HepG2 (cell line): ENCODE results near the gene PRSS48. TPM values are rescaled to one million over a fixed set of nuclear protein-coding genes. Genes with fewer than 3 reads are reported as not detected.
"Not testable (repeated sequence)": the region's sequence is repeated elsewhere in the genome, so short reads cannot be mapped to it uniquely, and the experiment has no call there.

Experiments used
- ATAC-seq: fragments of 200-7000 bp; cut with Tn5 transposase; 3 replicates; pipeline ENCODE4 v1.9.1; 2020; ENCODE audit warnings: mild to moderate bottlenecking, moderate library complexity
- BruUV-seq: library from RNA; stranded (reverse); fragments of 400-500 nt; replicated peaks from 2 replicates; lab custom pipeline; 2021; lab: Mats Ljungman, UMichigan
- CTCF ChIA-PET: fragments of 300-600 bp; formaldehyde crosslinking; extraction: SDS; loops from one replicate; lab custom pipeline; 2021; ENCODE audit warnings: low total read pairs, inconsistent platforms, low intra/inter-chr PET ratio; lab: Yijun Ruan, JAX
- POLR2A ChIA-PET: fragments of 350-600 bp; sonication (Branson Sonifier 250); formaldehyde crosslinking; loops from one replicate; lab custom pipeline; 2020; ENCODE audit warnings: antibody characterized with exemption, inconsistent platforms; lab: Yijun Ruan, JAX
- DNase-seq: peaks from one replicate; pipeline ENCODE4 v3.0.0-alpha.2; 2015; ENCODE audit warnings: low spot score
- FAIRE-seq: peaks from 3 replicates; lab custom pipeline; 2011; peaks lifted over from hg19 to GRCh38; lab: Jason Lieb, UNC
- H2AFZ ChIP-seq: one replicate; pipeline ENCODE4 v1.6.1; 2011; ENCODE audit warnings: low read length, inconsistent platforms
- H3K27ac ChIP-seq: fragments of 300-600 bp; 3 replicates; pipeline ENCODE4 v1.8.0; 2011; ENCODE audit warnings: mixed run types, mild to moderate bottlenecking, mixed read lengths, low read length, inconsistent platforms; ENCODE audit not compliant: insufficient read depth; ENCODE audit errors: extremely low read length
- H3K27me3 ChIP-seq, 2 experiments: fragments of 200-600 bp in 1 of 2; 2 replicates in 1 of 2; 3 replicates in 1 of 2; pipeline versions ENCODE4 v1.6.0 to v1.8.0; 2011; ENCODE audit warnings: low read length in 2 of 2, mild to moderate bottlenecking in 2 of 2, moderate library complexity in 2 of 2, inconsistent platforms in 1 of 2; ENCODE audit not compliant: insufficient read depth in 2 of 2, control insufficient read depth in 1 of 2
- H3K36me3 ChIP-seq, 2 experiments: fragments of 200-600 bp in 1 of 2; replicated peaks in 1 of 2; 2 replicates in 1 of 2; 3 replicates in 1 of 2; pipeline versions ENCODE4 v1.5.1 to v1.8.0; 2011; ENCODE audit warnings: low read length in 2 of 2, inconsistent platforms in 1 of 2; ENCODE audit not compliant: insufficient read depth in 2 of 2, control insufficient read depth in 1 of 2
- H3K4me1 ChIP-seq: 2 replicates; pipeline ENCODE4 v1.5.1; 2012; ENCODE audit warnings: low read length, inconsistent platforms; ENCODE audit not compliant: insufficient read depth
- H3K4me2 ChIP-seq: 2 replicates; pipeline ENCODE4 v1.6.0; 2011; ENCODE audit warnings: low read depth, low read length, inconsistent platforms
- H3K4me3 ChIP-seq, 3 experiments: fragments of 200-600 bp in 1 of 3; sonication (generic), shearing (Covaris generic) in 1 of 3; replicated peaks in 1 of 3; 2 replicates each; pipeline ENCODE4 v1.5.1; 2011 to 2016; ENCODE audit warnings: low read length in 3 of 3, inconsistent platforms in 2 of 3, low read depth in 2 of 3, mild to moderate bottlenecking in 2 of 3, control low read depth in 1 of 3, mixed read lengths in 1 of 3; ENCODE audit not compliant: insufficient read depth in 1 of 3
- H3K79me2 ChIP-seq: one replicate; pipeline ENCODE4 v1.6.1; 2011; ENCODE audit warnings: low read length, inconsistent platforms; ENCODE audit not compliant: insufficient read depth
- H3K9ac ChIP-seq: 2 replicates; pipeline ENCODE4 v1.6.0; 2011; ENCODE audit warnings: mild to moderate bottlenecking, low read depth, low read length, inconsistent platforms; ENCODE audit not compliant: insufficient read depth
- H3K9me3 ChIP-seq: 2 replicates; pipeline ENCODE4 v1.5.1; 2012; ENCODE audit warnings: mild to moderate bottlenecking, low read length
- H4K20me1 ChIP-seq: 2 replicates; pipeline ENCODE4 v1.6.0; 2011; ENCODE audit warnings: inconsistent platforms, mild to moderate bottlenecking, low read length, moderate library complexity; ENCODE audit not compliant: insufficient read depth
- ARID4A ChIP-seq: sonication (generic); formaldehyde crosslinking; IDR thresholded peaks from 2 replicates; pipeline ENCODE4 v1.5.0; 2020; ENCODE audit warnings: mild to moderate bottlenecking, missing genetic modification reagents, borderline replicate concordance
- TMF1 ChIP-seq: sonication (generic); formaldehyde crosslinking; IDR thresholded peaks from 2 replicates; pipeline ENCODE4 v1.8.1; 2022; ENCODE audit warnings: low read depth, missing genetic modification reagents
- ZEB1 ChIP-seq: IDR thresholded peaks from 2 replicates; pipeline ENCODE4 v1.6.1; 2012; ENCODE audit warnings: mild to moderate bottlenecking, low read depth, inconsistent platforms; ENCODE audit not compliant: insufficient replicate concordance
- ZNF652 ChIP-seq: IDR thresholded peaks from 2 replicates; pipeline ENCODE4 v1.6.1; 2016; ENCODE audit warnings: low read depth, borderline replicate concordance
- ZNF878 ChIP-seq: sonication (generic); formaldehyde crosslinking; IDR thresholded peaks from 2 replicates; pipeline ENCODE4 v1.8.1; 2023; ENCODE audit warnings: mild to moderate bottlenecking, missing genetic modification reagents, moderate library complexity
- WGBS: methylation state at CpG from one replicate; pipeline ENCODE4 v1.1.6; 2017; ENCODE audit warnings: low lambda C conversion rate; 5-methylcytosine and 5-hydroxymethylcytosine counted together
- in situ Hi-C: cut with HindIII; loops from 2 replicates; pipeline ENCODE4 v1.10.0; 2017; ENCODE audit warnings: low pct_unique_long_range_greater_than_20kb; ENCODE audit not compliant: extremely low pct_ligation_motif_present
- intact Hi-C: fragments of 100-400 bp; cut with micrococcal nuclease; formaldehyde crosslinking; loops from one replicate; pipeline ENCODE4 v1.10.0; 2022; ENCODE audit not compliant: unreplicated experiment
- polyA plus RNA-seq, 8 experiments: library from polyadenylated mRNA; depleted of rRNA in 3 of 8; stranded (reverse) in 7 of 8; unstranded in 1 of 8; fragments of >200 nt; fragmentation: Illumina TruSeq in 4 of 8; extraction: Trizol in 4 of 8; gene quantifications; 2 replicates each; pipeline versions ENCODE4 v1.2.1 to v1.2.3, GENCODE V29; 2011 to 2016; ENCODE audit warnings: low read depth in 4 of 8, missing spikeins in 1 of 8, mixed read lengths in 1 of 8; ENCODE audit not compliant: insufficient read depth in 1 of 8
- total RNA-seq, 5 experiments: library from RNA; depleted of rRNA; stranded (reverse); fragments of >200 nt; fragmentation: Illumina TruSeq; extraction: Trizol; gene quantifications; 2 replicates each; pipeline ENCODE4 v1.2.3, GENCODE V29; 2016; ENCODE audit warnings: low read depth in 1 of 5
- TF ChIP-seq, protein P1 (sequence below): sonication (generic); formaldehyde crosslinking; conservative IDR thresholded peaks from 2 replicates; pipeline ENCODE4 v1.4.0; 2020; ENCODE audit warnings: mild to moderate bottlenecking, missing genetic modification reagents, moderate library complexity

The PRSS48 gene
- total and polyA plus RNA-seq, 2 of the 13 experiments (the other 11 are each of a cell fraction or from before 2014, with no cell fraction given), result not detected

DNA sequence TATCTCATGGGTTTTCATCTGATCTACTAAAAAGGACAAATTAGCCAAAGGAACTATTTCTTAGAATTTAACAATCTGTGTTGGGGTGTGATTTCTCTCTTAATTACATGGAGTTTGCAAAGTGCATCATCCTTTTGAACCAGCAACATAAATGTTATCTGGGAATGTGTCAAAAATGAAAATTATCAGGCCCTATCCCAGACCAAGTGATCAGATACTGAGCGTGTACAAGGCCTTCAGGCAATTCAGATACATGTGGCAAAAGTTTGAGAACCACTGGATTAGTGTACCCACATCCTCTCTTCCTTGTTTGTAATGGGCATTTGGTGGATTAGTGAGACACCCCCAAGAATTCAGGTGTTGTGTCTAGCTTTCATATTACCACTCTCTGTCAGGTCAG is 44.6 kb downstream of the PRSS48 start (continued):
- TF ChIP-seq, protein P1, sequence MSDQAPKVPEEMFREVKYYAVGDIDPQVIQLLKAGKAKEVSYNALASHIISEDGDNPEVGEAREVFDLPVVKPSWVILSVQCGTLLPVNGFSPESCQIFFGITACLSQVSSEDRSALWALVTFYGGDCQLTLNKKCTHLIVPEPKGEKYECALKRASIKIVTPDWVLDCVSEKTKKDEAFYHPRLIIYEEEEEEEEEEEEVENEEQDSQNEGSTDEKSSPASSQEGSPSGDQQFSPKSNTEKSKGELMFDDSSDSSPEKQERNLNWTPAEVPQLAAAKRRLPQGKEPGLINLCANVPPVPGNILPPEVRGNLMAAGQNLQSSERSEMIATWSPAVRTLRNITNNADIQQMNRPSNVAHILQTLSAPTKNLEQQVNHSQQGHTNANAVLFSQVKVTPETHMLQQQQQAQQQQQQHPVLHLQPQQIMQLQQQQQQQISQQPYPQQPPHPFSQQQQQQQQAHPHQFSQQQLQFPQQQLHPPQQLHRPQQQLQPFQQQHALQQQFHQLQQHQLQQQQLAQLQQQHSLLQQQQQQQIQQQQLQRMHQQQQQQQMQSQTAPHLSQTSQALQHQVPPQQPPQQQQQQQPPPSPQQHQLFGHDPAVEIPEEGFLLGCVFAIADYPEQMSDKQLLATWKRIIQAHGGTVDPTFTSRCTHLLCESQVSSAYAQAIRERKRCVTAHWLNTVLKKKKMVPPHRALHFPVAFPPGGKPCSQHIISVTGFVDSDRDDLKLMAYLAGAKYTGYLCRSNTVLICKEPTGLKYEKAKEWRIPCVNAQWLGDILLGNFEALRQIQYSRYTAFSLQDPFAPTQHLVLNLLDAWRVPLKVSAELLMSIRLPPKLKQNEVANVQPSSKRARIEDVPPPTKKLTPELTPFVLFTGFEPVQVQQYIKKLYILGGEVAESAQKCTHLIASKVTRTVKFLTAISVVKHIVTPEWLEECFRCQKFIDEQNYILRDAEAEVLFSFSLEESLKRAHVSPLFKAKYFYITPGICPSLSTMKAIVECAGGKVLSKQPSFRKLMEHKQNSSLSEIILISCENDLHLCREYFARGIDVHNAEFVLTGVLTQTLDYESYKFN (CRISPR knock-in tag), result no peak
- no peak for TF ChIP-seq ZEB1
- no peak for TF ChIP-seq ZNF878 (CRISPR knock-in tag)
- no peak for TF ChIP-seq TMF1 (CRISPR knock-in tag)
- TF ChIP-seq, all 625 proteins: peak for 0

- POLR2A ChIA-PET, H3K27me3 ChIP-seq, FAIRE-seq, in situ Hi-C loops, ATAC-seq, CTCF ChIA-PET, DNase-seq, H3K9me3 ChIP-seq, H2AFZ ChIP-seq, BruUV-seq: not testable (repeated sequence)
- H3K36me3 ChIP-seq, result peaks cover 0 to 19% of the 10 kb centered on the region in 2 experiments
- H3K4me1 ChIP-seq, result peaks cover 67% of the 10 kb centered on the region
- H3K9ac ChIP-seq, result peak overlapping the region; percentile 99
- TF ChIP-seq ZNF652 (peak; percentile 57; the same call in 1 of the 2 replicates), ARID4A (0 out of 2 replicates have a peak, but pooled peaks have one; percentile 18)
- peaks cover 35% of the 10 kb centered on the region for H4K20me1 ChIP-seq
- peak overlapping the region; percentile 100 for H3K27ac ChIP-seq
- WGBS, result 86% methylated on average over 4 of the region's 4 CpGs
- H3K4me3 ChIP-seq, result peak overlapping the region; percentile 80 to 84 (median 83)
- intact Hi-C loops, result loop anchor here (1.0 to 5.0 kb wide), 2 partner anchors 22 to 45 kb away; partner anchors contain the start of gene PRSS48
- H3K79me2 ChIP-seq, result peaks cover 71% of the 10 kb centered on the region
- H3K4me2 ChIP-seq, result peak overlapping the region; percentile 86
These were observed 45.2 kb downstream of the PRSS48 start for GRCh38 chr4:151322161-151322560.
